Liver (tissue), 9 donors: ENCODE results near the gene CHORDC1. TPM values are rescaled to one million over a fixed set of nuclear protein-coding genes. Genes with fewer than 3 reads are reported as not detected.

Experiments
- DNase-seq: peaks from one replicate; pipeline ENCODE4 v3.0.0-alpha.2; 2017; ENCODE audit warnings: low spot score
- H3K27ac ChIP-seq, 2 donors: one replicate each; pipeline ENCODE4 v1.7.0; 2013; ENCODE audit warnings: inconsistent platforms in 2 of 2, low read length in 2 of 2, control low read depth in 1 of 2, low read depth in 1 of 2, mild to moderate bottlenecking in 1 of 2
- H3K27me3 ChIP-seq, 4 donors: one replicate each; pipeline versions ENCODE4 v1.6.1 to v1.7.0; 2013; ENCODE audit warnings: low read length in 3 of 4, inconsistent platforms in 1 of 4, mild to moderate bottlenecking in 1 of 4, moderate library complexity in 1 of 4; ENCODE audit not compliant: control insufficient read depth in 4 of 4, insufficient read depth in 4 of 4
- H3K36me3 ChIP-seq, 4 donors: one replicate each; pipeline versions ENCODE4 v1.6.1 to v1.7.0; 2013; ENCODE audit warnings: low read length in 3 of 4, mild to moderate bottlenecking in 3 of 4, low read depth in 1 of 4, moderate library complexity in 1 of 4; ENCODE audit not compliant: control insufficient read depth in 4 of 4, insufficient read depth in 3 of 4
- H3K4me1 ChIP-seq, 4 donors: one replicate each; pipeline versions ENCODE4 v1.6.1 to v1.7.0; 2013; ENCODE audit warnings: low read length in 3 of 4, mild to moderate bottlenecking in 3 of 4, moderate library complexity in 1 of 4; ENCODE audit not compliant: control insufficient read depth in 4 of 4, insufficient read depth in 4 of 4
- H3K4me3 ChIP-seq, 3 donors: one replicate each; pipeline versions ENCODE4 v1.6.1 to v1.7.0; 2013; ENCODE audit warnings: low read length in 3 of 3, control low read depth in 1 of 3, low read depth in 1 of 3, mild to moderate bottlenecking in 1 of 3
- H3K9ac ChIP-seq, 2 donors: one replicate each; pipeline ENCODE4 v1.7.0; 2013; ENCODE audit warnings: low read length in 2 of 2, mild to moderate bottlenecking in 2 of 2, moderate library complexity in 2 of 2, control low read depth in 1 of 2, low read depth in 1 of 2
- H3K9me3 ChIP-seq, 4 donors: one replicate each; pipeline versions ENCODE4 v1.6.1 to v1.7.0; 2013; ENCODE audit warnings: low read length in 3 of 4; ENCODE audit not compliant: control insufficient read depth in 4 of 4
- EGR1 ChIP-seq, 2 donors: IDR thresholded peaks; 2 replicates each; pipeline ENCODE4 v1.6.1; 2016 to 2018; ENCODE audit warnings: antibody characterized with exemption in 2 of 2, low read depth in 2 of 2
- FOXA1 ChIP-seq: IDR thresholded peaks from 2 replicates; pipeline ENCODE4 v1.6.1; 2016; ENCODE audit warnings: antibody characterized with exemption
- FOXA2 ChIP-seq: IDR thresholded peaks from 2 replicates; pipeline ENCODE4 v1.6.1; 2016; ENCODE audit warnings: antibody characterized with exemption
- GABPA ChIP-seq, 2 donors: IDR thresholded peaks in 1 of 2; conservative IDR thresholded peaks in 1 of 2; 2 replicates each; pipeline ENCODE4 v1.6.1; 2016; ENCODE audit warnings: antibody characterized with exemption in 2 of 2, mild to moderate bottlenecking in 1 of 2, moderate library complexity in 1 of 2
- HNF4A ChIP-seq, 2 donors: conservative IDR thresholded peaks; 2 replicates each; pipeline ENCODE4 v1.6.1; 2016; ENCODE audit warnings: antibody characterized with exemption in 2 of 2, mild to moderate bottlenecking in 2 of 2
- HNF4G ChIP-seq: IDR thresholded peaks from 2 replicates; pipeline ENCODE4 v1.6.1; 2016; ENCODE audit warnings: antibody characterized with exemption
- JUND ChIP-seq, 2 donors: IDR thresholded peaks; 2 replicates each; pipeline ENCODE4 v1.6.1; 2016; ENCODE audit warnings: antibody characterized with exemption in 2 of 2
- NR2F2 ChIP-seq: IDR thresholded peaks from 2 replicates; pipeline ENCODE4 v1.6.1; 2016; ENCODE audit warnings: antibody characterized with exemption
- RAD21 ChIP-seq, 2 donors: IDR thresholded peaks; 2 replicates each; pipeline ENCODE4 v1.6.1; 2016; ENCODE audit warnings: antibody characterized with exemption in 2 of 2, mild to moderate bottlenecking in 2 of 2
- RXRA ChIP-seq, 2 donors: IDR thresholded peaks; 2 replicates each; pipeline ENCODE4 v1.6.1; 2017 to 2018; ENCODE audit warnings: antibody characterized with exemption in 2 of 2, mild to moderate bottlenecking in 1 of 2
- SP1 ChIP-seq: IDR thresholded peaks from 2 replicates; pipeline ENCODE4 v1.6.1; 2018; ENCODE audit warnings: antibody characterized with exemption, mild to moderate bottlenecking
- TAF1 ChIP-seq: conservative IDR thresholded peaks from 2 replicates; pipeline ENCODE4 v1.6.1; 2016; ENCODE audit warnings: antibody characterized with exemption, mild to moderate bottlenecking
- YY1 ChIP-seq: IDR thresholded peaks from 2 replicates; pipeline ENCODE4 v1.6.1; 2016; ENCODE audit warnings: antibody characterized with exemption, mild to moderate bottlenecking
- WGBS: extraction: QIAGEN DNeasy Blood & Tissue Kit; methylation state at CpG from one replicate; pipeline ENCODE4 v1.1.7; 2013; 5-methylcytosine and 5-hydroxymethylcytosine counted together
- polyA plus RNA-seq, 2 donors: library from polyadenylated mRNA; stranded (reverse) in 1 of 2; unstranded in 1 of 2; fragments of 200-250 nt in 1 of 2; fragments of >200 nt in 1 of 2; fragmentation: Nextera tagmentation in 1 of 2; extraction: Ambion mirVana in 1 of 2; gene quantifications; one replicate each; pipeline versions ENCODE4 v1.2.1 to v1.2.3, GENCODE V29; 2013 to 2015
- total RNA-seq, 2 donors: library from RNA; depleted of rRNA; stranded (reverse); fragments of >200 nt; gene quantifications; one replicate each; pipeline ENCODE4 v1.2.3, GENCODE V29; 2014
- TF ChIP-seq, protein P1 (sequence below): IDR thresholded peaks from 2 replicates; pipeline ENCODE4 v1.6.1; 2016; ENCODE audit warnings: antibody characterized with exemption, mild to moderate bottlenecking
- TF ChIP-seq, protein P2 (sequence below): IDR thresholded peaks from 2 replicates; pipeline ENCODE4 v1.6.1; 2016; ENCODE audit warnings: antibody characterized with exemption
- TF ChIP-seq, protein P3 (sequence below): IDR thresholded peaks from 2 replicates; pipeline ENCODE4 v1.6.1; 2016; ENCODE audit warnings: antibody characterized with exemption
- TF ChIP-seq, protein P4 (sequence below): IDR thresholded peaks from 2 replicates; pipeline ENCODE4 v1.6.1; 2016; ENCODE audit warnings: antibody characterized with exemption
- donor health status: healthy.
- donor health status: healthy.
- donor health status: healthy.
- donor health status: healthy.
- donor health status: healthy.

Gene CHORDC1
- total and polyA plus RNA-seq, 4 donors, result 9.4 to 39.5 (median 16.7) TPM

DNA sequence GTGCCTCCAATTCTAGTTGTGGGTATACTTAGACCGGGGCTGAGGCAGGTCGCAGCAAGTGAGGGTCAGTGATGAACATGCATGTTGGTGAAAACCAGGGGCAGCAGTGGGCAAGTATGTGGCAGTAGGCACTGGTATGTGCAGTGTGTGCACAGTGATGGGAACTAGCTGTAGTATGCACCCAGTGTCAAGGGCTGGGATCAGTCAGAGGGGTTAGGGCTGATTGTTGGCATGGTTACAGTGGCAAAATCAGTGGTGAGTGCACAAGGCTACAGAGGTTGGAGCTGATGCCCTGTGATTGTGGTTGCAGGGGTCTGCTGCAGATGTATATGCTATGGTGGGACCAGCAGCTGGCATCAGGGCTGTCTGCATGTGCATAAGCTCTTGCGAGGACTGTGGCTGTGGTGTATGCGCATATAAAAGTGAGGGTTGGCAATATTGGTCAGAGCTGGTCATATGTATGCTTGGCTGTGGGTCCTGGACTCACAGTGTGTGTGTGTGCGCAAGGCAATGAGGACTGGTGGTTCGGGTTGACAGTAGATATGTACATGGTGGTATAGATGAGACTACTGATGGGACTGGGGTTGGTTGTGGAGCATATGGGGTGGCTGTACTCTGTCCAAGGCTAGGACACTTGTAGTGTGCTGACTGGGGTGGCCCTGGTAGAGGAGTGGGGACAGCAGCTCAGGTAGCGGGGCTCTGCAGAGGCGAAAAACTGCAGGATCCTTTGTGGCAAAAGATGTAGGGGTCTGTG lies 33.7 kb upstream of the CHORDC1 start:
- WGBS, result 83% methylated on average over 8 of the region's 8 CpGs
- H3K36me3 ChIP-seq, result no peaks in the 10 kb centered on the region
- H3K9ac ChIP-seq, result no peak overlapping the region
- no peaks in the 10 kb centered on the region for H3K9me3 ChIP-seq
- no peak for TF ChIP-seq TAF1
- no peak for TF ChIP-seq HNF4G
- no peak for TF ChIP-seq EGR1 (IDR thresholded peaks at IDR 0.05; ENCODE audit: low read depth in 2 of 2)
- no peak for TF ChIP-seq NR2F2
- no peak for TF ChIP-seq FOXA1
- TF ChIP-seq RXRA (IDR thresholded peaks at IDR 0.05), result no peak
- TF ChIP-seq, protein P1, sequence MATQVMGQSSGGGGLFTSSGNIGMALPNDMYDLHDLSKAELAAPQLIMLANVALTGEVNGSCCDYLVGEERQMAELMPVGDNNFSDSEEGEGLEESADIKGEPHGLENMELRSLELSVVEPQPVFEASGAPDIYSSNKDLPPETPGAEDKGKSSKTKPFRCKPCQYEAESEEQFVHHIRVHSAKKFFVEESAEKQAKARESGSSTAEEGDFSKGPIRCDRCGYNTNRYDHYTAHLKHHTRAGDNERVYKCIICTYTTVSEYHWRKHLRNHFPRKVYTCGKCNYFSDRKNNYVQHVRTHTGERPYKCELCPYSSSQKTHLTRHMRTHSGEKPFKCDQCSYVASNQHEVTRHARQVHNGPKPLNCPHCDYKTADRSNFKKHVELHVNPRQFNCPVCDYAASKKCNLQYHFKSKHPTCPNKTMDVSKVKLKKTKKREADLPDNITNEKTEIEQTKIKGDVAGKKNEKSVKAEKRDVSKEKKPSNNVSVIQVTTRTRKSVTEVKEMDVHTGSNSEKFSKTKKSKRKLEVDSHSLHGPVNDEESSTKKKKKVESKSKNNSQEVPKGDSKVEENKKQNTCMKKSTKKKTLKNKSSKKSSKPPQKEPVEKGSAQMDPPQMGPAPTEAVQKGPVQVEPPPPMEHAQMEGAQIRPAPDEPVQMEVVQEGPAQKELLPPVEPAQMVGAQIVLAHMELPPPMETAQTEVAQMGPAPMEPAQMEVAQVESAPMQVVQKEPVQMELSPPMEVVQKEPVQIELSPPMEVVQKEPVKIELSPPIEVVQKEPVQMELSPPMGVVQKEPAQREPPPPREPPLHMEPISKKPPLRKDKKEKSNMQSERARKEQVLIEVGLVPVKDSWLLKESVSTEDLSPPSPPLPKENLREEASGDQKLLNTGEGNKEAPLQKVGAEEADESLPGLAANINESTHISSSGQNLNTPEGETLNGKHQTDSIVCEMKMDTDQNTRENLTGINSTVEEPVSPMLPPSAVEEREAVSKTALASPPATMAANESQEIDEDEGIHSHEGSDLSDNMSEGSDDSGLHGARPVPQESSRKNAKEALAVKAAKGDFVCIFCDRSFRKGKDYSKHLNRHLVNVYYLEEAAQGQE, result no peak
- no peak for TF ChIP-seq GABPA (IDR thresholded peaks at IDR 0.05 in 1 of 2, conservative IDR thresholded peaks at IDR 0.05 in 1 of 2)
- no peak for TF ChIP-seq FOXA2
- TF ChIP-seq, protein P2, sequence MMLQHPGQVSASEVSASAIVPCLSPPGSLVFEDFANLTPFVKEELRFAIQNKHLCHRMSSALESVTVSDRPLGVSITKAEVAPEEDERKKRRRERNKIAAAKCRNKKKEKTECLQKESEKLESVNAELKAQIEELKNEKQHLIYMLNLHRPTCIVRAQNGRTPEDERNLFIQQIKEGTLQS, result no peak
- no peak for DNase-seq
- H3K4me1 ChIP-seq, result no peaks in the 10 kb centered on the region
- H3K27me3 ChIP-seq, result no peaks in the 10 kb centered on the region
- H3K27ac ChIP-seq, result no peak overlapping the region
- no peak overlapping the region for H3K4me3 ChIP-seq

DNA sequence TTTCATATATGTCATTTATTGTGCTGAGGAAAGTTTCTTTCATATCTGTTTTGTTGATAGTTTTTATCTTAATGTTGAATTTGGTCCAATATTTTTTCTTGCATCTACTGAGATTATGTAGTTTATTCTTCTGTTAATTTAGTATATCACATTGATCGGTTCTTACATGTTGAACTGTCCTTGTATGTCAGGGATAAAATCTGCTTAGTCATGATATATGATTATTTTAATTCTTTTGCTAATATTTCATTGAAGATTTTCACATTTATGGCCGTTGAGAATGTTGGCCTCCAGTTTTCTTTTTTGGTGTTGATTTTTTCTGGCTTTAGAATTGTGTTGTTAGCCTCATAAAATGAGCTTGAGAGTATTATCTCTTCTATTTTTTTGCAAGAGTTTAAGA lies 31.2 kb upstream of the CHORDC1 start:
- Histone ChIP-seq H3K9me3 (no peaks in the 10 kb centered on the region), H3K27ac (no peak overlapping the region), H3K4me3 (no peak overlapping the region), H3K27me3 (no peaks in the 10 kb centered on the region), H3K9ac (no peak overlapping the region), H3K4me1 (no peaks in the 10 kb centered on the region), H3K36me3 (no peaks in the 10 kb centered on the region)
- 69% methylated on average over 2 of the region's 2 CpGs for WGBS
- DNase-seq, result no peak
- no peak for TF ChIP-seq FOXA1
- TF ChIP-seq GABPA (IDR thresholded peaks at IDR 0.05 in 1 of 2, conservative IDR thresholded peaks at IDR 0.05 in 1 of 2), result no peak
- no peak for TF ChIP-seq RAD21 (IDR thresholded peaks at IDR 0.05)
- no peak for TF ChIP-seq YY1
- no peak for TF ChIP-seq JUND (IDR thresholded peaks at IDR 0.05)
- no peak for TF ChIP-seq NR2F2
- no peak for TF ChIP-seq SP1
- no peak for TF ChIP-seq HNF4A (conservative IDR thresholded peaks at IDR 0.05)
- no peak for TF ChIP-seq EGR1 (IDR thresholded peaks at IDR 0.05; ENCODE audit: low read depth in 2 of 2)
- no peak for TF ChIP-seq RXRA (IDR thresholded peaks at IDR 0.05)
- TF ChIP-seq, protein P3, sequence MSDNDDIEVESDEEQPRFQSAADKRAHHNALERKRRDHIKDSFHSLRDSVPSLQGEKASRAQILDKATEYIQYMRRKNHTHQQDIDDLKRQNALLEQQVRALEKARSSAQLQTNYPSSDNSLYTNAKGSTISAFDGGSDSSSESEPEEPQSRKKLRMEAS, result no peak
- TF ChIP-seq HNF4G, result no peak
- TF ChIP-seq, protein P1, result no peak
- TF ChIP-seq, protein P4, sequence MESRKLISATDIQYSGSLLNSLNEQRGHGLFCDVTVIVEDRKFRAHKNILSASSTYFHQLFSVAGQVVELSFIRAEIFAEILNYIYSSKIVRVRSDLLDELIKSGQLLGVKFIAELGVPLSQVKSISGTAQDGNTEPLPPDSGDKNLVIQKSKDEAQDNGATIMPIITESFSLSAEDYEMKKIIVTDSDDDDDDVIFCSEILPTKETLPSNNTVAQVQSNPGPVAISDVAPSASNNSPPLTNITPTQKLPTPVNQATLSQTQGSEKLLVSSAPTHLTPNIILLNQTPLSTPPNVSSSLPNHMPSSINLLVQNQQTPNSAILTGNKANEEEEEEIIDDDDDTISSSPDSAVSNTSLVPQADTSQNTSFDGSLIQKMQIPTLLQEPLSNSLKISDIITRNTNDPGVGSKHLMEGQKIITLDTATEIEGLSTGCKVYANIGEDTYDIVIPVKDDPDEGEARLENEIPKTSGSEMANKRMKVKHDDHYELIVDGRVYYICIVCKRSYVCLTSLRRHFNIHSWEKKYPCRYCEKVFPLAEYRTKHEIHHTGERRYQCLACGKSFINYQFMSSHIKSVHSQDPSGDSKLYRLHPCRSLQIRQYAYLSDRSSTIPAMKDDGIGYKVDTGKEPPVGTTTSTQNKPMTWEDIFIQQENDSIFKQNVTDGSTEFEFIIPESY, result no peak
- no peak for TF ChIP-seq FOXA2
- TF ChIP-seq TAF1, result no peak
